Measurements from ENCODE around the gene GAGE12J.
A peak's percentile ranks its signal among the peaks of the same experiment; 100 is the strongest.

Gene GAGE12J

GRCh38 chrX:49278081-49278480 lies 43.8 kb upstream of the GAGE12J start:
- TF ChIP-seq CTCF (IDR thresholded peaks at IDR 0.05; ENCODE audit: low read depth, low read length, missing control alignments), result no peak
- H3K27me3 ChIP-seq (replicated peaks), result no peaks in the 10 kb centered on the region
- no peak overlapping the region for H3K27ac ChIP-seq
- in situ Hi-C loops (cut with HindIII; ENCODE audit: low pct_ligation_motif_present, low sequenced_read_pairs), result no loop called here
- DNase-seq, result no peak
- no peak overlapping the region for H3K4me3 ChIP-seq (ENCODE audit: low read depth, low read length)
- H3K36me3 ChIP-seq (replicated peaks), result no peaks in the 10 kb centered on the region

- no peak overlapping the region for H3K4me3 ChIP-seq (ENCODE audit: low read depth, low read length)
- in situ Hi-C loops (cut with HindIII; ENCODE audit: low pct_ligation_motif_present, low sequenced_read_pairs), result no loop called here
- no peak overlapping the region for H3K27ac ChIP-seq
- peak; percentile 4 for DNase-seq
- H3K27me3 ChIP-seq (replicated peaks), result no peaks in the 10 kb centered on the region
- peak; percentile 53 for TF ChIP-seq CTCF (IDR thresholded peaks at IDR 0.05; ENCODE audit: low read depth, low read length, missing control alignments)
- no peaks in the 10 kb centered on the region for H3K36me3 ChIP-seq (replicated peaks)
Measured at GRCh38 chrX:49282647-49283011, 39.2 kb upstream of the GAGE12J start.

- Histone ChIP-seq H3K36me3 (replicated peaks) (no peaks in the 10 kb centered on the region), H3K4me3 (ENCODE audit: low read depth, low read length) (no peak overlapping the region), H3K27me3 (replicated peaks) (no peaks in the 10 kb centered on the region), H3K27ac (no peak overlapping the region)
- no peak for TF ChIP-seq CTCF (IDR thresholded peaks at IDR 0.05; ENCODE audit: low read depth, low read length, missing control alignments)
- in situ Hi-C loops (cut with HindIII; ENCODE audit: low pct_ligation_motif_present, low sequenced_read_pairs), result no loop called here
- DNase-seq, result no peak
Measured at GRCh38 chrX:49284212-49284611, 37.6 kb upstream of the GAGE12J start.

- TF ChIP-seq CTCF (IDR thresholded peaks at IDR 0.05; ENCODE audit: low read depth, low read length, missing control alignments), result no peak
- Histone ChIP-seq H3K27me3 (replicated peaks) (no peaks in the 10 kb centered on the region), H3K27ac (no peak overlapping the region), H3K36me3 (replicated peaks) (no peaks in the 10 kb centered on the region), H3K4me3 (ENCODE audit: low read depth, low read length) (no peak overlapping the region)
- no peak for DNase-seq
- in situ Hi-C loops (cut with HindIII; ENCODE audit: low pct_ligation_motif_present, low sequenced_read_pairs), result no loop called here
Measured at GRCh38 chrX:49286136-49286535, 35.7 kb upstream of the GAGE12J start.

GRCh38 chrX:49286581-49286980 lies 35.3 kb upstream of the GAGE12J start:
- no peaks in the 10 kb centered on the region for H3K27me3 ChIP-seq (replicated peaks)
- in situ Hi-C loops (cut with HindIII; ENCODE audit: low pct_ligation_motif_present, low sequenced_read_pairs), result no loop called here

More at GRCh38 chrX:49286581-49286980, 35.3 kb upstream of the GAGE12J start:
- H3K36me3 ChIP-seq (replicated peaks), result no peaks in the 10 kb centered on the region
- DNase-seq, result no peak
- H3K27ac ChIP-seq, result no peak overlapping the region
- no peak overlapping the region for H3K4me3 ChIP-seq (ENCODE audit: low read depth, low read length)
- no peak for TF ChIP-seq CTCF (IDR thresholded peaks at IDR 0.05; ENCODE audit: low read depth, low read length, missing control alignments)

Data from brain microvascular endothelial cell (primary cell).